Activated CD4-positive, alpha-beta T cell treated with anti-CD3 and anti-CD28 coated beads, Interleukin-2, amount 10 ng/mL, durations not matched to agents 7 days and 5 days (primary cell): ENCODE measurements around the gene COLEC12. TPM values are rescaled to one million over a fixed set of nuclear protein-coding genes. Genes with fewer than 3 reads are reported as not detected.

Source experiments
- CTCF ChIA-PET: fragments of 350-600 bp; sonication (Branson Sonifier 250); formaldehyde crosslinking; loops from one replicate; lab custom pipeline; 2021; ENCODE audit warnings: antibody characterized with exemption; lab: Charles Lee
- POLR2A ChIA-PET: fragments of 350-600 bp; sonication (Branson Sonifier 250); formaldehyde crosslinking; loops from one replicate; lab custom pipeline; 2021; ENCODE audit warnings: antibody characterized with exemption; lab: Charles Lee
- DNase-seq: peaks from one replicate; pipeline ENCODE4 v3.0.0-alpha.2; 2020
- H3K27ac Mint-ChIP-seq: one replicate; pipeline ENCODE4 v1.8.0; 2021; ENCODE audit warnings: mild to moderate bottlenecking, moderate library complexity, mixed read lengths
- H3K27me3 Mint-ChIP-seq: one replicate; pipeline ENCODE4 v1.8.0; 2021; ENCODE audit warnings: mixed read lengths
- H3K36me3 Mint-ChIP-seq: one replicate; pipeline ENCODE4 v1.8.0; 2021; ENCODE audit warnings: low read depth, mixed read lengths
- H3K4me1 Mint-ChIP-seq: one replicate; pipeline ENCODE4 v1.8.0; 2021; ENCODE audit warnings: mixed read lengths
- H3K4me3 Mint-ChIP-seq: one replicate; pipeline ENCODE4 v1.8.0; 2021; ENCODE audit warnings: mild to moderate bottlenecking, moderate library complexity, mixed read lengths
- H3K9me3 Mint-ChIP-seq: one replicate; pipeline ENCODE4 v1.8.0; 2021; ENCODE audit warnings: mixed read lengths
- total RNA-seq, 2 experiments: library from RNA; stranded (reverse); gene quantifications; one replicate each; pipeline ENCODE4 v1.2.3, GENCODE V29; 2021

Gene COLEC12
- total RNA-seq, 2 experiments from 2014 or later, result not detected

GRCh38 chr18:478681-479080 lies 21.8 kb downstream of the COLEC12 start:
- H3K4me1 Mint-ChIP-seq, result no peaks in the 10 kb centered on the region
- ChIA-PET CTCF (no interaction called here), POLR2A (no interaction called here)
- no peaks in the 10 kb centered on the region for H3K36me3 Mint-ChIP-seq
- no peak for DNase-seq
- no peaks in the 10 kb centered on the region for H3K9me3 Mint-ChIP-seq
- H3K4me3 Mint-ChIP-seq, result no peak overlapping the region
- H3K27ac Mint-ChIP-seq, result no peak overlapping the region
- peaks cover 2% of the 10 kb centered on the region for H3K27me3 Mint-ChIP-seq

- no peak overlapping the region for H3K4me3 Mint-ChIP-seq
- CTCF ChIA-PET, result no interaction called here
- no peak overlapping the region for H3K27ac Mint-ChIP-seq
- H3K27me3 Mint-ChIP-seq, result no peaks in the 10 kb centered on the region
- POLR2A ChIA-PET, result no interaction called here
- no peaks in the 10 kb centered on the region for H3K36me3 Mint-ChIP-seq
- no peaks in the 10 kb centered on the region for H3K9me3 Mint-ChIP-seq
- no peaks in the 10 kb centered on the region for H3K4me1 Mint-ChIP-seq
- peak; percentile 14 for DNase-seq
Measured at GRCh38 chr18:477565-477964, 22.9 kb downstream of the COLEC12 start.

GRCh38 chr18:476251-476664 lies 24.2 kb downstream of the COLEC12 start:
- Mint-ChIP-seq H3K9me3 (no peaks in the 10 kb centered on the region), H3K27me3 (no peaks in the 10 kb centered on the region), H3K27ac (no peak overlapping the region), H3K4me1 (no peaks in the 10 kb centered on the region), H3K36me3 (no peaks in the 10 kb centered on the region), H3K4me3 (no peak overlapping the region)
- ChIA-PET CTCF (no interaction called here), POLR2A (no interaction called here)
- no peak for DNase-seq

- ChIA-PET POLR2A (no interaction called here), CTCF (no interaction called here)
- Mint-ChIP-seq H3K4me3 (no peak overlapping the region), H3K36me3 (no peaks in the 10 kb centered on the region), H3K27me3 (no peaks in the 10 kb centered on the region), H3K4me1 (no peaks in the 10 kb centered on the region), H3K9me3 (no peaks in the 10 kb centered on the region), H3K27ac (no peak overlapping the region)
- DNase-seq, result no peak
Measured at GRCh38 chr18:475202-476031, 25.1 kb downstream of the COLEC12 start.

- no peaks in the 10 kb centered on the region for H3K36me3 Mint-ChIP-seq
- CTCF ChIA-PET, result interaction anchor here (0.8 kb wide), 1 partner anchor 200 kb away, joined by 3 read pairs; no protein-coding TSS in a partner anchor
- POLR2A ChIA-PET, result no interaction called here
- H3K9me3 Mint-ChIP-seq, result no peaks in the 10 kb centered on the region
- no peaks in the 10 kb centered on the region for H3K27me3 Mint-ChIP-seq
- no peak overlapping the region for H3K4me3 Mint-ChIP-seq
- no peak overlapping the region for H3K27ac Mint-ChIP-seq
- DNase-seq, result no peak
- H3K4me1 Mint-ChIP-seq, result no peaks in the 10 kb centered on the region
Measured at GRCh38 chr18:474416-474815, 26.1 kb downstream of the COLEC12 start.

GRCh38 chr18:473802-474201 lies 26.7 kb downstream of the COLEC12 start:
- Mint-ChIP-seq H3K27me3 (no peaks in the 10 kb centered on the region), H3K27ac (no peak overlapping the region), H3K9me3 (no peaks in the 10 kb centered on the region), H3K4me3 (no peak overlapping the region), H3K36me3 (no peaks in the 10 kb centered on the region), H3K4me1 (no peaks in the 10 kb centered on the region)
- no peak for DNase-seq
- ChIA-PET POLR2A (no interaction called here), CTCF (no interaction called here)

- no peaks in the 10 kb centered on the region for H3K27me3 Mint-ChIP-seq
Measured at GRCh38 chr18:471716-472115, 28.8 kb downstream of the COLEC12 start.

GRCh38 chr18:470661-471501 lies 29.6 kb downstream of the COLEC12 start:
- Mint-ChIP-seq H3K4me3 (no peak overlapping the region), H3K27me3 (peaks cover 2% of the 10 kb centered on the region), H3K36me3 (no peaks in the 10 kb centered on the region), H3K9me3 (no peaks in the 10 kb centered on the region), H3K27ac (no peak overlapping the region), H3K4me1 (no peaks in the 10 kb centered on the region)
- ChIA-PET CTCF (interaction anchor here (0.6 kb wide), 1 partner anchor 205 kb away, joined by 3 read pairs; no protein-coding TSS in a partner anchor), POLR2A (no interaction called here)
- DNase-seq, result no peak

More at GRCh38 chr18:471716-472115, 28.8 kb downstream of the COLEC12 start:
- no peak overlapping the region for H3K4me3 Mint-ChIP-seq
- ChIA-PET POLR2A (no interaction called here), CTCF (no interaction called here)
- no peaks in the 10 kb centered on the region for H3K9me3 Mint-ChIP-seq
- DNase-seq, result no peak
- no peak overlapping the region for H3K27ac Mint-ChIP-seq
- H3K4me1 Mint-ChIP-seq, result no peaks in the 10 kb centered on the region
- no peaks in the 10 kb centered on the region for H3K36me3 Mint-ChIP-seq

- CTCF ChIA-PET, result no interaction called here
- Mint-ChIP-seq H3K9me3 (no peaks in the 10 kb centered on the region), H3K4me1 (no peaks in the 10 kb centered on the region), H3K27me3 (peaks cover 6% of the 10 kb centered on the region), H3K27ac (no peak overlapping the region), H3K36me3 (no peaks in the 10 kb centered on the region), H3K4me3 (no peak overlapping the region)
- no peak for DNase-seq
- POLR2A ChIA-PET, result no interaction called here
Measured at GRCh38 chr18:468955-469790, 31.3 kb downstream of the COLEC12 start.

- Mint-ChIP-seq H3K27ac (no peak overlapping the region), H3K36me3 (no peaks in the 10 kb centered on the region), H3K4me1 (no peaks in the 10 kb centered on the region), H3K4me3 (no peak overlapping the region), H3K9me3 (no peaks in the 10 kb centered on the region), H3K27me3 (peaks cover 16% of the 10 kb centered on the region)
- ChIA-PET POLR2A (no interaction called here), CTCF (no interaction called here)
- no peak for DNase-seq
Measured at GRCh38 chr18:463827-464541, 36.5 kb downstream of the COLEC12 start.

- Mint-ChIP-seq H3K4me3 (no peak overlapping the region), H3K27me3 (peaks cover 16% of the 10 kb centered on the region), H3K4me1 (no peaks in the 10 kb centered on the region), H3K9me3 (no peaks in the 10 kb centered on the region), H3K27ac (no peak overlapping the region), H3K36me3 (no peaks in the 10 kb centered on the region)
- DNase-seq, result no peak
- ChIA-PET CTCF (no interaction called here), POLR2A (no interaction called here)
Measured at GRCh38 chr18:463403-463802, 37.1 kb downstream of the COLEC12 start.

- CTCF ChIA-PET, result no interaction called here
- no peaks in the 10 kb centered on the region for H3K4me1 Mint-ChIP-seq
- no peaks in the 10 kb centered on the region for H3K9me3 Mint-ChIP-seq
- H3K36me3 Mint-ChIP-seq, result no peaks in the 10 kb centered on the region
- H3K27ac Mint-ChIP-seq, result no peak overlapping the region
- POLR2A ChIA-PET, result no interaction called here
- no peak for DNase-seq
- peaks cover 16% of the 10 kb centered on the region for H3K27me3 Mint-ChIP-seq
- H3K4me3 Mint-ChIP-seq, result no peak overlapping the region
Measured at GRCh38 chr18:461762-462161, 38.7 kb downstream of the COLEC12 start.
